HepG2 (cell line): Measurements from ENCODE around the gene CCDC34. TPM values are rescaled to one million over a fixed set of nuclear protein-coding genes. Genes with fewer than 3 reads are reported as not detected.

Experiments used
- ATAC-seq: fragments of 200-7000 bp; cut with Tn5 transposase; 3 replicates; pipeline ENCODE4 v1.9.1; 2020; ENCODE audit warnings: mild to moderate bottlenecking, moderate library complexity
- BruUV-seq: library from RNA; stranded (reverse); fragments of 400-500 nt; replicated peaks from 2 replicates; lab custom pipeline; 2021; lab: Mats Ljungman, UMichigan
- CTCF ChIA-PET: fragments of 300-600 bp; formaldehyde crosslinking; extraction: SDS; loops from one replicate; lab custom pipeline; 2021; ENCODE audit warnings: low total read pairs, inconsistent platforms, low intra/inter-chr PET ratio; lab: Yijun Ruan, JAX
- POLR2A ChIA-PET: fragments of 350-600 bp; sonication (Branson Sonifier 250); formaldehyde crosslinking; loops from one replicate; lab custom pipeline; 2020; ENCODE audit warnings: antibody characterized with exemption, inconsistent platforms; lab: Yijun Ruan, JAX
- DNase-seq: peaks from one replicate; pipeline ENCODE4 v3.0.0-alpha.2; 2015; ENCODE audit warnings: low spot score
- FAIRE-seq: peaks from 3 replicates; lab custom pipeline; 2011; peaks lifted over from hg19 to GRCh38; lab: Jason Lieb, UNC
- H2AFZ ChIP-seq: one replicate; pipeline ENCODE4 v1.6.1; 2011; ENCODE audit warnings: low read length, inconsistent platforms
- H3K27ac ChIP-seq: fragments of 300-600 bp; 3 replicates; pipeline ENCODE4 v1.8.0; 2011; ENCODE audit warnings: mixed run types, mild to moderate bottlenecking, mixed read lengths, low read length, inconsistent platforms; ENCODE audit not compliant: insufficient read depth; ENCODE audit errors: extremely low read length
- H3K27me3 ChIP-seq, 2 experiments: fragments of 200-600 bp in 1 of 2; 2 replicates in 1 of 2; 3 replicates in 1 of 2; pipeline versions ENCODE4 v1.6.0 to v1.8.0; 2011; ENCODE audit warnings: low read length in 2 of 2, mild to moderate bottlenecking in 2 of 2, moderate library complexity in 2 of 2, inconsistent platforms in 1 of 2; ENCODE audit not compliant: insufficient read depth in 2 of 2, control insufficient read depth in 1 of 2
- H3K36me3 ChIP-seq, 2 experiments: fragments of 200-600 bp in 1 of 2; replicated peaks in 1 of 2; 2 replicates in 1 of 2; 3 replicates in 1 of 2; pipeline versions ENCODE4 v1.5.1 to v1.8.0; 2011; ENCODE audit warnings: low read length in 2 of 2, inconsistent platforms in 1 of 2; ENCODE audit not compliant: insufficient read depth in 2 of 2, control insufficient read depth in 1 of 2
- H3K4me1 ChIP-seq: 2 replicates; pipeline ENCODE4 v1.5.1; 2012; ENCODE audit warnings: low read length, inconsistent platforms; ENCODE audit not compliant: insufficient read depth
- H3K4me2 ChIP-seq: 2 replicates; pipeline ENCODE4 v1.6.0; 2011; ENCODE audit warnings: low read depth, low read length, inconsistent platforms
- H3K4me3 ChIP-seq, 3 experiments: fragments of 200-600 bp in 1 of 3; sonication (generic), shearing (Covaris generic) in 1 of 3; replicated peaks in 1 of 3; 2 replicates each; pipeline ENCODE4 v1.5.1; 2011 to 2016; ENCODE audit warnings: low read length in 3 of 3, inconsistent platforms in 2 of 3, low read depth in 2 of 3, mild to moderate bottlenecking in 2 of 3, control low read depth in 1 of 3, mixed read lengths in 1 of 3; ENCODE audit not compliant: insufficient read depth in 1 of 3
- H3K79me2 ChIP-seq: one replicate; pipeline ENCODE4 v1.6.1; 2011; ENCODE audit warnings: low read length, inconsistent platforms; ENCODE audit not compliant: insufficient read depth
- H3K9ac ChIP-seq: 2 replicates; pipeline ENCODE4 v1.6.0; 2011; ENCODE audit warnings: mild to moderate bottlenecking, low read depth, low read length, inconsistent platforms; ENCODE audit not compliant: insufficient read depth
- H3K9me3 ChIP-seq: 2 replicates; pipeline ENCODE4 v1.5.1; 2012; ENCODE audit warnings: mild to moderate bottlenecking, low read length
- H4K20me1 ChIP-seq: 2 replicates; pipeline ENCODE4 v1.6.0; 2011; ENCODE audit warnings: inconsistent platforms, mild to moderate bottlenecking, low read length, moderate library complexity; ENCODE audit not compliant: insufficient read depth
- ATF1 ChIP-seq: IDR thresholded peaks from 2 replicates; pipeline ENCODE4 v1.6.1; 2016; ENCODE audit warnings: mild to moderate bottlenecking, control low read depth
- ISX ChIP-seq: sonication (generic); formaldehyde crosslinking; conservative IDR thresholded peaks from 2 replicates; pipeline ENCODE4 v1.5.0; 2020; ENCODE audit warnings: missing genetic modification reagents
- POLR2G ChIP-seq: fragments of 200-400 bp; formaldehyde crosslinking; IDR thresholded peaks from 2 replicates; pipeline ENCODE4 v1.6.1; 2018; ENCODE audit warnings: mild to moderate bottlenecking, low read depth, low read length, moderate library complexity
- PRMT3 ChIP-seq: sonication (generic); formaldehyde crosslinking; IDR thresholded peaks from 2 replicates; pipeline ENCODE4 v1.8.1; 2022; ENCODE audit warnings: low read depth, mild to moderate bottlenecking, moderate library complexity, missing genetic modification reagents, borderline replicate concordance
- YEATS4 ChIP-seq: sonication (generic); formaldehyde crosslinking; IDR thresholded peaks from 2 replicates; pipeline ENCODE4 v1.4.0; 2020; ENCODE audit warnings: missing genetic modification reagents, borderline replicate concordance
- ZFY ChIP-seq: sonication (generic); formaldehyde crosslinking; IDR thresholded peaks from 2 replicates; pipeline ENCODE4 v1.4.0; 2020; ENCODE audit warnings: missing genetic modification reagents
- ZNF563 ChIP-seq: sonication (generic); formaldehyde crosslinking; IDR thresholded peaks from 2 replicates; pipeline ENCODE4 v1.8.0; 2022; ENCODE audit warnings: mild to moderate bottlenecking, moderate library complexity, missing genetic modification reagents
- ZNF605 ChIP-seq: sonication (generic); formaldehyde crosslinking; IDR thresholded peaks from 2 replicates; pipeline ENCODE4 v1.8.0; 2022; ENCODE audit warnings: mild to moderate bottlenecking, missing genetic modification reagents
- WGBS: methylation state at CpG from one replicate; pipeline ENCODE4 v1.1.6; 2017; ENCODE audit warnings: low lambda C conversion rate; 5-methylcytosine and 5-hydroxymethylcytosine counted together
- in situ Hi-C: cut with HindIII; loops from 2 replicates; pipeline ENCODE4 v1.10.0; 2017; ENCODE audit warnings: low pct_unique_long_range_greater_than_20kb; ENCODE audit not compliant: extremely low pct_ligation_motif_present
- intact Hi-C: fragments of 100-400 bp; cut with micrococcal nuclease; formaldehyde crosslinking; loops from one replicate; pipeline ENCODE4 v1.10.0; 2022; ENCODE audit not compliant: unreplicated experiment
- polyA plus RNA-seq, 8 experiments: library from polyadenylated mRNA; depleted of rRNA in 3 of 8; stranded (reverse) in 7 of 8; unstranded in 1 of 8; fragments of >200 nt; fragmentation: Illumina TruSeq in 4 of 8; extraction: Trizol in 4 of 8; gene quantifications; 2 replicates each; pipeline versions ENCODE4 v1.2.1 to v1.2.3, GENCODE V29; 2011 to 2016; ENCODE audit warnings: low read depth in 4 of 8, missing spikeins in 1 of 8, mixed read lengths in 1 of 8; ENCODE audit not compliant: insufficient read depth in 1 of 8
- total RNA-seq, 5 experiments: library from RNA; depleted of rRNA; stranded (reverse); fragments of >200 nt; fragmentation: Illumina TruSeq; extraction: Trizol; gene quantifications; 2 replicates each; pipeline ENCODE4 v1.2.3, GENCODE V29; 2016; ENCODE audit warnings: low read depth in 1 of 5
- TF ChIP-seq, protein P1 (sequence below): sonication (generic); formaldehyde crosslinking; IDR thresholded peaks from 2 replicates; pipeline ENCODE4 v1.5.0; 2020; ENCODE audit warnings: mild to moderate bottlenecking, missing genetic modification reagents, moderate library complexity
- TF ChIP-seq, protein P2 (sequence below): sonication (generic); formaldehyde crosslinking; IDR thresholded peaks from 2 replicates; pipeline ENCODE4 v1.9.0; 2021; ENCODE audit warnings: missing genetic modification reagents, mild to moderate bottlenecking, borderline replicate concordance
- TF ChIP-seq, protein P3 (sequence below): sonication (generic); formaldehyde crosslinking; IDR thresholded peaks from 2 replicates; pipeline ENCODE4 v1.4.0; 2020; ENCODE audit warnings: missing genetic modification reagents
- TF ChIP-seq, protein P4 (sequence below): IDR thresholded peaks from 2 replicates; pipeline ENCODE4 v1.6.1; 2016; ENCODE audit warnings: control low read depth

The CCDC34 gene
- total and polyA plus RNA-seq, 2 of the 13 experiments (the other 11 are each of a cell fraction or from before 2014, with no cell fraction given): 7.6 to 34.3 TPM

DNA sequence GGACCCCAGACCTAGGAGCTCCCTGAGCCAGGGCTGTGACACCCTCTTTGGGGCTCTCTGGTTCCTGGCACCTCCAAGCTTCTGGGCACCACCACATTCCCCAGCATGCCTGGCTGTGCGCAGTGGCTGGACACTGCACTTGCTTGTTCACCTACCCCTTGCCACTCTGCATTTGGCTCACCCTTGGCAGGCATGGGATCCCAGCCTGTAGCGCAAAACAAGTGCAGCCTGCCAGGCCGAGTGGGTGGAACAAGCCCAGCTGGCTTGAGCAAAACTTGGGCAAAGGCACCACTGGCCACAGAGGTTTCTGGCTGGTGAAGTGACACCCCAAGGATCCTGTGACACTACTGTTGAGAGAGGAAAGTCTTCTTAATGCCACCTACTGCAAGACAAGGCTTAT lies 57.3 kb downstream of the CCDC34 start:
- Histone ChIP-seq H3K27me3 (no peaks in the 10 kb centered on the region), H3K9me3 (no peaks in the 10 kb centered on the region), H2AFZ (no peak overlapping the region), H3K4me2 (no peak overlapping the region), H3K27ac (no peak overlapping the region), H3K9ac (no peak overlapping the region), H3K36me3 (no peaks in the 10 kb centered on the region), H3K79me2 (no peaks in the 10 kb centered on the region), H3K4me3 (no peak overlapping the region), H4K20me1 (no peaks in the 10 kb centered on the region), H3K4me1 (peaks cover 30% of the 10 kb centered on the region)
- intact Hi-C loops (no loop called here), in situ Hi-C loops (loop anchor here (10.0 kb wide), 1 partner anchor 121 kb away; no protein-coding TSS in a partner anchor)
- no peak for TF ChIP-seq PRMT3
- ATAC-seq: no peak
- FAIRE-seq: no peak
- CTCF ChIA-PET: no interaction called here
- POLR2A ChIA-PET: no interaction called here
- no TSS peak for BruUV-seq
- 80% methylated on average over 2 of the region's 3 CpGs for WGBS
- DNase-seq: no peak

DNA sequence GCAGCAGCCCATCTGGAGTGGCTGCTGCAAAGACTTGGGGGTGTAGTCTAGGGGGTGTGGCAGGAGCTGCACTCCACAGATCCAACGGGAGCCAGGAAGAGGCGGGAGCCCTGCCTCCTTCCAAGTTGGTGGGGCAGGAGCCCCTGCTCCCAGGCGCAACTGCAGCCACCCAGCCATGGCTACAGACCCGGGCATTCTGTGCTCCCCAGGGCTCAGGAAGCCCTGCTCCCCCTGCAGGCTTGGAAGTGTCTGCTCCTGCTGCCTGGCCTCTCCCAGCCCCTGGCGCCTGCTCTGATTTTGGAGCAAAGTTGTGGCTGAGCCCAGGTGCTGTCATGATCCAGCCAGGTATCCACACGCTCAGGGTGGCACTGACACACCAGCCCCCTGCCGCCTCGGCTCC lies 58.5 kb downstream of the CCDC34 start:
- intact Hi-C loops: no loop called here
- Histone ChIP-seq H3K4me3 (peak overlapping the region in 1 of 3 experiments; percentile 1; a peak in 1 of 6 replicates), H3K4me2 (peak overlapping the region; percentile 41; the same call in 1 of the 2 replicates), H4K20me1 (no peaks in the 10 kb centered on the region), H3K9me3 (no peaks in the 10 kb centered on the region), H3K27ac (no peak overlapping the region), H3K4me1 (peaks cover 22% of the 10 kb centered on the region), H3K36me3 (no peaks in the 10 kb centered on the region), H2AFZ (no peak overlapping the region), H3K79me2 (no peaks in the 10 kb centered on the region), H3K27me3 (no peaks in the 10 kb centered on the region), H3K9ac (no peak overlapping the region; the same call in 1 of the 2 replicates)
- CTCF ChIA-PET: no interaction called here
- 87% methylated on average over 7 of the region's 8 CpGs for WGBS
- no TSS peak for BruUV-seq
- in situ Hi-C loops: loop anchor here (10.0 kb wide), 1 partner anchor 120 kb away; no protein-coding TSS in a partner anchor
- no peak for DNase-seq
- POLR2A ChIA-PET: interaction anchor here (1.3 kb wide), 1 partner anchor 168 kb away, joined by 3 read pairs; the partner anchor contains the start of gene LGR4
- no peak for FAIRE-seq
- peak; percentile 97 for ATAC-seq
- TF ChIP-seq YEATS4 (no peak), ZNF605 (no peak), ZNF563 (CRISPR knock-in tag) (no peak), POLR2G (no peak), ZFY (CRISPR knock-in tag) (no peak), ATF1 (CRISPR knock-in tag) (no peak), ISX (CRISPR knock-in tag) (no peak)
- TF ChIP-seq, protein P1, sequence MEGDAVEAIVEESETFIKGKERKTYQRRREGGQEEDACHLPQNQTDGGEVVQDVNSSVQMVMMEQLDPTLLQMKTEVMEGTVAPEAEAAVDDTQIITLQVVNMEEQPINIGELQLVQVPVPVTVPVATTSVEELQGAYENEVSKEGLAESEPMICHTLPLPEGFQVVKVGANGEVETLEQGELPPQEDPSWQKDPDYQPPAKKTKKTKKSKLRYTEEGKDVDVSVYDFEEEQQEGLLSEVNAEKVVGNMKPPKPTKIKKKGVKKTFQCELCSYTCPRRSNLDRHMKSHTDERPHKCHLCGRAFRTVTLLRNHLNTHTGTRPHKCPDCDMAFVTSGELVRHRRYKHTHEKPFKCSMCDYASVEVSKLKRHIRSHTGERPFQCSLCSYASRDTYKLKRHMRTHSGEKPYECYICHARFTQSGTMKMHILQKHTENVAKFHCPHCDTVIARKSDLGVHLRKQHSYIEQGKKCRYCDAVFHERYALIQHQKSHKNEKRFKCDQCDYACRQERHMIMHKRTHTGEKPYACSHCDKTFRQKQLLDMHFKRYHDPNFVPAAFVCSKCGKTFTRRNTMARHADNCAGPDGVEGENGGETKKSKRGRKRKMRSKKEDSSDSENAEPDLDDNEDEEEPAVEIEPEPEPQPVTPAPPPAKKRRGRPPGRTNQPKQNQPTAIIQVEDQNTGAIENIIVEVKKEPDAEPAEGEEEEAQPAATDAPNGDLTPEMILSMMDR (CRISPR knock-in tag): peak; percentile 31
- TF ChIP-seq, protein P2, sequence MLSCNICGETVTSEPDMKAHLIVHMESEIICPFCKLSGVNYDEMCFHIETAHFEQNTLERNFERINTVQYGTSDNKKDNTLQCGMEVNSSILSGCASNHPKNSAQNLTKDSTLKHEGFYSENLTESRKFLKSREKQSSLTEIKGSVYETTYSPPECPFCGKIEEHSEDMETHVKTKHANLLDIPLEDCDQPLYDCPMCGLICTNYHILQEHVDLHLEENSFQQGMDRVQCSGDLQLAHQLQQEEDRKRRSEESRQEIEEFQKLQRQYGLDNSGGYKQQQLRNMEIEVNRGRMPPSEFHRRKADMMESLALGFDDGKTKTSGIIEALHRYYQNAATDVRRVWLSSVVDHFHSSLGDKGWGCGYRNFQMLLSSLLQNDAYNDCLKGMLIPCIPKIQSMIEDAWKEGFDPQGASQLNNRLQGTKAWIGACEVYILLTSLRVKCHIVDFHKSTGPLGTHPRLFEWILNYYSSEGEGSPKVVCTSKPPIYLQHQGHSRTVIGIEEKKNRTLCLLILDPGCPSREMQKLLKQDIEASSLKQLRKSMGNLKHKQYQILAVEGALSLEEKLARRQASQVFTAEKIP: no peak
- TF ChIP-seq, protein P3, sequence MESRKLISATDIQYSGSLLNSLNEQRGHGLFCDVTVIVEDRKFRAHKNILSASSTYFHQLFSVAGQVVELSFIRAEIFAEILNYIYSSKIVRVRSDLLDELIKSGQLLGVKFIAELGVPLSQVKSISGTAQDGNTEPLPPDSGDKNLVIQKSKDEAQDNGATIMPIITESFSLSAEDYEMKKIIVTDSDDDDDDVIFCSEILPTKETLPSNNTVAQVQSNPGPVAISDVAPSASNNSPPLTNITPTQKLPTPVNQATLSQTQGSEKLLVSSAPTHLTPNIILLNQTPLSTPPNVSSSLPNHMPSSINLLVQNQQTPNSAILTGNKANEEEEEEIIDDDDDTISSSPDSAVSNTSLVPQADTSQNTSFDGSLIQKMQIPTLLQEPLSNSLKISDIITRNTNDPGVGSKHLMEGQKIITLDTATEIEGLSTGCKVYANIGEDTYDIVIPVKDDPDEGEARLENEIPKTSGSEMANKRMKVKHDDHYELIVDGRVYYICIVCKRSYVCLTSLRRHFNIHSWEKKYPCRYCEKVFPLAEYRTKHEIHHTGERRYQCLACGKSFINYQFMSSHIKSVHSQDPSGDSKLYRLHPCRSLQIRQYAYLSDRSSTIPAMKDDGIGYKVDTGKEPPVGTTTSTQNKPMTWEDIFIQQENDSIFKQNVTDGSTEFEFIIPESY: peak; percentile 71; the same call in 1 of the 2 replicates
- TF ChIP-seq, protein P4, sequence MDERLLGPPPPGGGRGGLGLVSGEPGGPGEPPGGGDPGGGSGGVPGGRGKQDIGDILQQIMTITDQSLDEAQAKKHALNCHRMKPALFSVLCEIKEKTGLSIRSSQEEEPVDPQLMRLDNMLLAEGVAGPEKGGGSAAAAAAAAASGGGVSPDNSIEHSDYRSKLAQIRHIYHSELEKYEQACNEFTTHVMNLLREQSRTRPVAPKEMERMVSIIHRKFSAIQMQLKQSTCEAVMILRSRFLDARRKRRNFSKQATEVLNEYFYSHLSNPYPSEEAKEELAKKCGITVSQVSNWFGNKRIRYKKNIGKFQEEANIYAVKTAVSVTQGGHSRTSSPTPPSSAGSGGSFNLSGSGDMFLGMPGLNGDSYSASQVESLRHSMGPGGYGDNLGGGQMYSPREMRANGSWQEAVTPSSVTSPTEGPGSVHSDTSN (CRISPR knock-in tag): no peak
